ENCODE measurements around the gene CYTL1. TPM values are rescaled to one million over a fixed set of nuclear protein-coding genes. Genes with fewer than 3 reads are reported as not detected.

The CYTL1 gene
- total and polyA plus RNA-seq, 2 donors, result 1.4 to 2.9 TPM

DNA sequence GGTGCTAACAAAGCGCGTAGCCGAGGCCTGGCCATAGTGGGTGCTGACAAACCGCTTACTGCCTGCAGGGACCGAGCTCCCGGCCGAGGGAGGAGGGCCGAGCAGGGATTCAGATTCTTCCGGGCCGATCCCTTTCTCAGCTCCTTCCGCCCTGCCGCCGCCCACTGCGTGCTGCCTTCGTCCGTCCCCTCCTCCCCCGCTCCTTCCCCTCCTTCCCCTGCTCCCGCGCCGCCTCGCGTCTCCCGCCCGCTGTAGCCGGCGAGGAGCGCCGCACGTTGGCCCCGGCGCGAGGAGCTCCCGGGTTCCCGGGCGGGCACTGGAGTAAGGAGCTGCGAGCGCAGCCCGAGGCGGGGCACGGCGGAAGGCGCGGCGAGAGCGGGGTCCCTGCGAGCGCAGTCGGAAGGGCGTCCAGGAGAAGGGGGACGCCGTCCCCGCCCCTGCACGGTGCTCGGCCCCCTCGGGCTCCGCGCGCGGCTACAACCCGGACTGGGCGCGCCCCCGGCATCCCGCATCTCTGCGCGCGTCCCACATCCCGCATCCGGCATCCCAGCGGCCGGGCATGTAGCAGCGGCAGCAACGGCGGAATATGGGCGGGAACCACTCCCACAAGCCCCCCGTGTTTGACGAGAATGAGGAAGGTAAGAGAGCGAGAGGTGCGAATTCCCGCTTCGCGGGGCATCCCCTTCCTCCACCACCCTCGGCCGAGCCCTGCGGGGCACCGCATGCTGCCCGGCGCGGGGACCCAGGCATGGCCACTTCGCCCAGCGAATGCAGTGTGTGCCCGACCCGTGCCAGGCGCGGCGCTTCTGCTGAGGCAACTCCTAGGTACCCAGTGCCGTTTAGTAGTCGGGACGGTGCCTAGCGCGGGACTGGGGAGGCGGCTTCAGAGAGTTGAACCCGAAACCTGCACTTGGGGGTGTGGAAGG is 32.3 kb upstream of the CYTL1 start, which contains the start of gene STK32B:
Gene STK32B (plus strand): TSS at position 203 of the 926 bp plus-strand sequence.
- WGBS, result under 1% methylated on average over 103 of the region's 103 CpGs
- no peaks in the 10 kb centered on the region for H3K36me3 ChIP-seq (ENCODE audit: control insufficient read depth in 2 of 2, insufficient read depth in 2 of 2, low read length in 1 of 2)
- H3K27ac ChIP-seq (ENCODE audit: low read depth in 1 of 2, low read length in 1 of 2), result peak within 1 kb of the TSS in 1 of 2 donors; percentile 71
- no peaks in the 10 kb centered on the region for H3K9me3 ChIP-seq (ENCODE audit: control insufficient read depth in 2 of 2, insufficient read depth in 1 of 2, low read length in 1 of 2)
- DNase-seq (ENCODE audit: low read depth in 6 of 9, low spot score in 9 of 9), result peak in 2 of 9 donors; percentile 59 to 67
- peaks cover 3 to 31% of the 10 kb centered on the region in 2 donors for H3K4me1 ChIP-seq (ENCODE audit: control insufficient read depth in 2 of 2, insufficient read depth in 2 of 2, low read length in 2 of 2)
- peaks cover 0 to 15% of the 10 kb centered on the region in 2 donors for H3K27me3 ChIP-seq (ENCODE audit: control insufficient read depth in 2 of 2, insufficient read depth in 1 of 2, low read length in 1 of 2)
- H3K4me3 ChIP-seq (ENCODE audit: low read length in 2 of 2), result peak within 1 kb of the TSS; percentile 65 to 78

DNA sequence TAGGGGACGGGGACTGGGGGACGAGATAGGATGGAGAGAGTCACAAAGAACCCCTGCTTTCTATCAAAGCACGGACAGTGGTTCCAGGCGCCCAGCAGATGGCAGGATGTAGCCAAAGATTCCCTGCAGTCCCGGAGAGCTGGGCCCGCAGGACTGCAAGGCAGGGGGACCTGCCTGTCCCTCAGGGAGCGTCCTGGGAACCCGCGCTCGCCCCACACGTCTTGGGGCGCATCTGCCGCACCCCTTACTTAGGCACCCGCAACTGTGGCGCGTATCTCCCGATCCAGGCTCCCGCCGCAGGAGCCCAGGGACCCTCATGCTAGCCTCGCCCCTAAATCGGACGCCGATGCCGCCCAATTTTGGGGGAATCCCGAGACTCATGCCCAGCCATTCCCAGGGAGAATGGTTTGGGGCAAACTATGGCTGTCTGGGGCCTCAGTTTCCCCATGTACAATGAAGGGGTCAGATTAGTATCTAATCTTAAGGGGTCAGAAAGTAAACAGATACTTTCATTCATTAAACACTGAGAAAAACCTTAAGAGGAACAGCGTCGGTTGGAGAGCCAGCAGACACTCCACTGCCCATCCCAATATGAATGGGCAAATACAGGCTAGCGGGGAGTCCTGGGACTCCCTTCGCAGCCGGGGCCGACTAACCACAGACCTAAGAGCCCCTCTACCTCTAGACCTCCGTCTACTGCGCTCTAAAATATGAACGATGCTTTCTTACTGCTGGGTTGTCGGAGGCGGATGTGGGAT is 31.4 kb upstream of the CYTL1 start:
- Histone ChIP-seq H3K4me3 (ENCODE audit: low read length in 2 of 2) (peak overlapping the region; percentile 65 to 78), H3K36me3 (ENCODE audit: control insufficient read depth in 2 of 2, insufficient read depth in 2 of 2, low read length in 1 of 2) (no peaks in the 10 kb centered on the region), H3K27ac (ENCODE audit: low read depth in 1 of 2, low read length in 1 of 2) (peak overlapping the region in 1 of 2 donors; percentile 1), H3K27me3 (ENCODE audit: control insufficient read depth in 2 of 2, insufficient read depth in 1 of 2, low read length in 1 of 2) (peaks cover 0 to 15% of the 10 kb centered on the region in 2 donors), H3K9me3 (ENCODE audit: control insufficient read depth in 2 of 2, insufficient read depth in 1 of 2, low read length in 1 of 2) (no peaks in the 10 kb centered on the region), H3K4me1 (ENCODE audit: control insufficient read depth in 2 of 2, insufficient read depth in 2 of 2, low read length in 2 of 2) (peaks cover 3 to 31% of the 10 kb centered on the region in 2 donors)
- WGBS, result 2% methylated on average over 36 of the region's 36 CpGs
- DNase-seq (ENCODE audit: low read depth in 6 of 9, low spot score in 9 of 9), result peak in 4 of 9 donors; percentile 51 to 83 (median 68)

DNA sequence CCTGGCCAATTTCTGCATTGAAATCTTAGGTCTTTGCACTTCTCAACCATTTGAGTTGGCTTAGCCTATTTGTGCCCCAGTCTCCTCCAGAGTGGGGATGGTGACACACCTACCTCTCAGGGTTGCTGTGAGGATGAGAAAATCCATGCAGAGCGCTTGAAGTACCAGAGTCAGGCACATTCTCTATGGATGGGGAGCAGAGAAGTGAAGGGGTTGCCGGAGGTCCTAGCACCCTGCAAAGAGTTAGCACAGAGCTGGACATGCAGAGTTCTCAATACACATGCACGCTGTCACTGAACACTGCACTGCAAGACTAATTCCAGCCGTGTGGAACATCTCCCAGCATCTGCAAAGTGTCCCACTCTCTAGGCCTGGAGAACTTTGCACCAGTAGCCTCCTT is 29.5 kb upstream of the CYTL1 start:
- Histone ChIP-seq H3K4me1 (ENCODE audit: control insufficient read depth in 2 of 2, insufficient read depth in 2 of 2, low read length in 2 of 2) (peaks cover 18 to 45% of the 10 kb centered on the region in 2 donors), H3K36me3 (ENCODE audit: control insufficient read depth in 2 of 2, insufficient read depth in 2 of 2, low read length in 1 of 2) (no peaks in the 10 kb centered on the region), H3K9me3 (ENCODE audit: control insufficient read depth in 2 of 2, insufficient read depth in 1 of 2, low read length in 1 of 2) (no peaks in the 10 kb centered on the region), H3K27me3 (ENCODE audit: control insufficient read depth in 2 of 2, insufficient read depth in 1 of 2, low read length in 1 of 2) (peaks cover 0 to 15% of the 10 kb centered on the region in 2 donors), H3K4me3 (ENCODE audit: low read length in 2 of 2) (no peak overlapping the region), H3K27ac (ENCODE audit: low read depth in 1 of 2, low read length in 1 of 2) (no peak overlapping the region)
- no peak for DNase-seq (ENCODE audit: low read depth in 6 of 9, low spot score in 9 of 9)
- WGBS, result 98% methylated on average over 4 of the region's 4 CpGs

DNA sequence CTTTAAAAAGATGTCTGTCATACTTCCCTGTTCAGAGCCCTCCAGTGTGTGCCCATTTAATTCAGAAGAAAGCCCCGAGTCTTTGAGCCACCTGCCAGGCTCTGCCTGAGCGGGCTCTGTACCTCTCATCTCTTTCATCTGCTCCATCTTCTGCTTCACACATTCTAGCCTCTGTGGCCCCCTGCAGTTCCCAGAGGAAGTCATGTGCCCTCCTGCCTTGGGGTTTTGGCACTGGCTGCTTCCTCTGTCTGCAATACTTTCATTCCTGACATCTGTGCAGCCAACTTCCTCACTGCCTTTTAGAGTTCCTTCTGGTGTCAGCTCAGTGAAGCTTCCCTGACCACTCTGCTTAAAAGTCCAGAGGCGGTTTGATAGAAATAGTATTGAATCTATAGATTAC is 25.8 kb upstream of the CYTL1 start:
- Histone ChIP-seq H3K27ac (ENCODE audit: low read depth in 1 of 2, low read length in 1 of 2) (peak overlapping the region; percentile 66), H3K4me3 (ENCODE audit: low read length in 2 of 2) (no peak overlapping the region), H3K36me3 (ENCODE audit: control insufficient read depth in 2 of 2, insufficient read depth in 2 of 2, low read length in 1 of 2) (no peaks in the 10 kb centered on the region), H3K9me3 (ENCODE audit: control insufficient read depth in 2 of 2, insufficient read depth in 1 of 2, low read length in 1 of 2) (no peaks in the 10 kb centered on the region), H3K27me3 (ENCODE audit: control insufficient read depth in 2 of 2, insufficient read depth in 1 of 2, low read length in 1 of 2) (no peaks in the 10 kb centered on the region), H3K4me1 (ENCODE audit: control insufficient read depth in 2 of 2, insufficient read depth in 2 of 2, low read length in 2 of 2) (peaks cover 15 to 23% of the 10 kb centered on the region in 2 donors)
- 3% methylated on average over 3 of the region's 3 CpGs for WGBS
- DNase-seq (ENCODE audit: low read depth in 6 of 9, low spot score in 9 of 9), result peak in 3 of 9 donors; percentile 54 to 77 (median 65)

DNA sequence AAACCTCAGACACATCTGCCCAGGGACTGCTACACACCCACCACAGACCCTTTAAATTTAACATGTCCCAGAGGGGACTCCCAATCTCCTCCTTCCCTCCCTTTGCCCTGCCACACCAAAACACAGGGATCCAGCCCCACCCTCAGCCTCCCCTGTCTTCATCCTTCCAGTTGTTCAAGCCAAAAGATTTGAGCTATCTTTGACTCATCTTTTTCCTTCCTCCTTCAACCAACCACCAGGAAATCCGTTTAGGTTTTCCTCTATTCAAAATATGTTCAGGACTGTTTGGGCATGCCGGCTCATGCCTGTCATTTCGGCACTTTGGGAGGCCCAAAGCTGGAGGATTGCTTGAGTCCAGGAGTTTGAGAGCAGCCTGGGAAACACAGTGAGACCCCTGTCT is 25.1 kb upstream of the CYTL1 start:
- no peak for DNase-seq (ENCODE audit: low read depth in 6 of 9, low spot score in 9 of 9)
- no peak overlapping the region for H3K4me3 ChIP-seq (ENCODE audit: low read length in 2 of 2)
- no peaks in the 10 kb centered on the region for H3K27me3 ChIP-seq (ENCODE audit: control insufficient read depth in 2 of 2, insufficient read depth in 1 of 2, low read length in 1 of 2)
- H3K36me3 ChIP-seq (ENCODE audit: control insufficient read depth in 2 of 2, insufficient read depth in 2 of 2, low read length in 1 of 2), result no peaks in the 10 kb centered on the region
- H3K4me1 ChIP-seq (ENCODE audit: control insufficient read depth in 2 of 2, insufficient read depth in 2 of 2, low read length in 2 of 2), result peaks cover 15 to 20% of the 10 kb centered on the region in 2 donors
- H3K27ac ChIP-seq (ENCODE audit: low read depth in 1 of 2, low read length in 1 of 2), result peak overlapping the region in 1 of 2 donors; percentile 66
- 33% methylated on average over 3 of the region's 3 CpGs for WGBS
- H3K9me3 ChIP-seq (ENCODE audit: control insufficient read depth in 2 of 2, insufficient read depth in 1 of 2, low read length in 1 of 2), result no peaks in the 10 kb centered on the region

DNA sequence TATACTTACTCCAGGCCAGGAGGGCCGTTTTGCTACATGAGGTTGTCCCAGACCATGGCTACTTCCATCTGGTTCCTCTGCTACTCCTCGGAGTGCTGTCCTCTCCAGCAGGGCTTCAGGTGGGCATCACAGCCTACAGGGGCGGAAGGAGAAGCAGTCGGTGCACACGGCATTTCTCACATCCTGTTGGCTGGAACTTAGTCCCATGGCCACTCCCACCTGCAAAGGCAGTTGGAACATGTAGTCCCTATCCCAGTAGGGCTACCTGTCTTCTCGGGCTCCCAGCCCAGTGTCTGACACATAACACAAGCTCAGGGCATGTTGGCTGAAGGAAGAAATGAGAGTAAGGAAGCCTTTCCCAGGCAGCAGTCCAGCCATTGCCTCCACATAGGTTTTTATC is 24.3 kb upstream of the CYTL1 start:
- H3K9me3 ChIP-seq (ENCODE audit: control insufficient read depth in 2 of 2, insufficient read depth in 1 of 2, low read length in 1 of 2), result no peaks in the 10 kb centered on the region
- no peaks in the 10 kb centered on the region for H3K36me3 ChIP-seq (ENCODE audit: control insufficient read depth in 2 of 2, insufficient read depth in 2 of 2, low read length in 1 of 2)
- H3K27me3 ChIP-seq (ENCODE audit: control insufficient read depth in 2 of 2, insufficient read depth in 1 of 2, low read length in 1 of 2), result no peaks in the 10 kb centered on the region
- no peak overlapping the region for H3K4me3 ChIP-seq (ENCODE audit: low read length in 2 of 2)
- H3K27ac ChIP-seq (ENCODE audit: low read depth in 1 of 2, low read length in 1 of 2), result no peak overlapping the region
- WGBS, result 76% methylated on average over 6 of the region's 6 CpGs
- peaks cover 15 to 20% of the 10 kb centered on the region in 2 donors for H3K4me1 ChIP-seq (ENCODE audit: control insufficient read depth in 2 of 2, insufficient read depth in 2 of 2, low read length in 2 of 2)
- DNase-seq (ENCODE audit: low read depth in 6 of 9, low spot score in 9 of 9), result no peak

DNA sequence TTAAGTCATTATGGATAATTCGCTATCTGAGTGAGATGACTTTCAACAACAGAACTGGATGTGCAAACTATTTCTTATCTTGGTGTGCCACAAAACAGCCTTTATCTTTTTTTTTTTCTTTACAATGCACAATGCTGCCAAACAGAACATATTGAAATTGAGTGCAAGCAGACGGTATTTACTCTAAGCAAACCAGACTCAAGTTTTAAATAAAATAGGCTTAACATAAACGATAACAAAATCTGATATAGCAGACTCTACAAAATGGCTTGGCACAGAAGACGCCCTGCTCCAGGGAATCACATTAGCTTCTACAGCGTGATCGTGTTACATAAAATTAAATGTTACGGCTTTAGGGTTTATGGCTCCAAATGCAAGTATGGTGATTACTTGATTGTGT is 22.4 kb upstream of the CYTL1 start:
- WGBS, result 96% methylated on average over 7 of the region's 7 CpGs
- Histone ChIP-seq H3K36me3 (ENCODE audit: control insufficient read depth in 2 of 2, insufficient read depth in 2 of 2, low read length in 1 of 2) (no peaks in the 10 kb centered on the region), H3K9me3 (ENCODE audit: control insufficient read depth in 2 of 2, insufficient read depth in 1 of 2, low read length in 1 of 2) (no peaks in the 10 kb centered on the region), H3K4me3 (ENCODE audit: low read length in 2 of 2) (no peak overlapping the region), H3K27ac (ENCODE audit: low read depth in 1 of 2, low read length in 1 of 2) (no peak overlapping the region), H3K4me1 (ENCODE audit: control insufficient read depth in 2 of 2, insufficient read depth in 2 of 2, low read length in 2 of 2) (peaks cover 22 to 35% of the 10 kb centered on the region in 2 donors), H3K27me3 (ENCODE audit: control insufficient read depth in 2 of 2, insufficient read depth in 1 of 2, low read length in 1 of 2) (no peaks in the 10 kb centered on the region)
- DNase-seq (ENCODE audit: low read depth in 6 of 9, low spot score in 9 of 9), result no peak

DNA sequence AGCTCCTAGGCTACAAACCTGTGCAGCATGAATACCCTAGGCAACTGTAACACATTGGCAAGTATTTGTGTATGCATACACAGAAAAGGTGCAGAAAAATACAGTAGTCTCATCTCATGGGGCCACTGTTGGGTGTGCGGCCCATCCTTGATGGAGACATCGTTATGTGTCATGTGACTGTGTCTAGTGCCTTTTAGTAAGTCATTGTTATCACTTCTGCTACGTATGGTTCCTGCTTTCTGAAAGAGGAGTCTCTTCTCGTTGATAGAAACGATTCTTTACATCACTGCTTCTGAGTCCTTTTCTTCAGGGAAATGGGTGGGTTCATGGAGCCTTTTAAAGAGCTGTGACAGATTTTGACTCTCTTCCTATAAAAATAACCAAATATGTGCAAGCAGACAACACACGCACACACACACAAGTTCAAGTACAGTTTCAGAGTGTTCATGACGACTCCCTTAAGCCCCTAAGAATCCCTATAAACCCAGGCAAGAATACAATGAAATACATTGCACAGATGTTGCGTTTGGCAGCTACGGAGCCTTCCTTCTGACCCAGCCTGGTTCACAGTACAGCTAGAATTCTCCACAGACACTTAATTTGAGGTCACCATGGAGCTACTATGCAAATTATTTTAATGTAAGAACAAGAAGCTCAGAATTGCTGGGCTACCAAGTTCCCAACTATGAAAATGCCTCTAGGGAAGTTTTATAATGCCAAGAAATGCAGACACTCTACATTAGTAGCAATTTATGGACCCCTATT is 21.8 kb upstream of the CYTL1 start:
- Histone ChIP-seq H3K27ac (ENCODE audit: low read depth in 1 of 2, low read length in 1 of 2) (no peak overlapping the region), H3K4me3 (ENCODE audit: low read length in 2 of 2) (no peak overlapping the region), H3K4me1 (ENCODE audit: control insufficient read depth in 2 of 2, insufficient read depth in 2 of 2, low read length in 2 of 2) (peaks cover 25 to 41% of the 10 kb centered on the region in 2 donors), H3K9me3 (ENCODE audit: control insufficient read depth in 2 of 2, insufficient read depth in 1 of 2, low read length in 1 of 2) (no peaks in the 10 kb centered on the region), H3K36me3 (ENCODE audit: control insufficient read depth in 2 of 2, insufficient read depth in 2 of 2, low read length in 1 of 2) (no peaks in the 10 kb centered on the region), H3K27me3 (ENCODE audit: control insufficient read depth in 2 of 2, insufficient read depth in 1 of 2, low read length in 1 of 2) (no peaks in the 10 kb centered on the region)
- DNase-seq (ENCODE audit: low read depth in 6 of 9, low spot score in 9 of 9), result no peak
- 96% methylated on average over 9 of the region's 9 CpGs for WGBS

All from thymus (tissue), 11 donors.